ENCODE measurements around the gene SMG1.
A peak's percentile ranks its signal among the peaks of the same experiment; 100 is the strongest.

SMG1 gene

DNA sequence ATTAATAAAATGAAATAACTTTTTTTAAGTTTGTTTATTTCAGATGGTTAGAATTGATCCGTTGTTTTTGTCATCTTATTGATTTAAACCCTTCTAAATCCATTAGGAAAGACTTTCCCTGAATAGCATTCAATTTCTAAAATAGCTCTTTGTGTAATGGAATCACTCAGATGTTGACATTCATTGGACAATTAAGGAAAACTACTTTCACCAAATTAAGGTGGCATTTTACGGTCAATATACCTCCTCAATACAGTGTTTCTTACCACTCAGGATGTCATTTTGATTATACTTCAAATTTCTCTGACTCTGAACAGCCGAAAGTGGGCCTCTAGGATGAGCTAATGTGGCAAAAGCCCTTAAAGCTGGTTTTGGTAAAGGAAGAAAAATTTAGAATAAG, 126.7 kb downstream of the SMG1 start:
- Histone ChIP-seq H3F3A (ENCODE audit: insufficient read depth, low read length) (0 out of 2 replicates have a peak, but pooled peaks cover 6% of the 10 kb centered on the region), H3K4me1 (ENCODE audit: insufficient read depth, low read length, severe bottlenecking) (peaks cover 45% of the 10 kb centered on the region), H3K36me3 (ENCODE audit: insufficient read depth, low read length) (peaks cover 60% of the 10 kb centered on the region), H3K27me3 (ENCODE audit: insufficient read depth, low read length) (no peaks in the 10 kb centered on the region), H4K20me1 (ENCODE audit: insufficient read depth, low read length) (no peaks in the 10 kb centered on the region), H3K9me3 (ENCODE audit: low read length) (no peaks in the 10 kb centered on the region), H3K79me2 (ENCODE audit: insufficient read depth, low read length) (peaks cover 40% of the 10 kb centered on the region), H2AFZ (ENCODE audit: low read length) (no peak overlapping the region), H3K27ac (ENCODE audit: low read depth, low read length, poor library complexity, severe bottlenecking) (peak overlapping the region; percentile 81), H3K9me2 (ENCODE audit: low read depth, low read length) (no peaks in the 10 kb centered on the region), H3K9ac (ENCODE audit: low read length) (peak overlapping the region; percentile 97), H3K4me2 (ENCODE audit: low read length) (peak overlapping the region; percentile 98), H3K4me3 (ENCODE audit: low read depth, low read length, poor library complexity, severe bottlenecking) (peak overlapping the region; percentile 96)
- no peak for TF ChIP-seq EZH2 (IDR thresholded peaks at IDR 0.05; ENCODE audit: borderline replicate concordance, low read length)
- TF ChIP-seq, protein P1, sequence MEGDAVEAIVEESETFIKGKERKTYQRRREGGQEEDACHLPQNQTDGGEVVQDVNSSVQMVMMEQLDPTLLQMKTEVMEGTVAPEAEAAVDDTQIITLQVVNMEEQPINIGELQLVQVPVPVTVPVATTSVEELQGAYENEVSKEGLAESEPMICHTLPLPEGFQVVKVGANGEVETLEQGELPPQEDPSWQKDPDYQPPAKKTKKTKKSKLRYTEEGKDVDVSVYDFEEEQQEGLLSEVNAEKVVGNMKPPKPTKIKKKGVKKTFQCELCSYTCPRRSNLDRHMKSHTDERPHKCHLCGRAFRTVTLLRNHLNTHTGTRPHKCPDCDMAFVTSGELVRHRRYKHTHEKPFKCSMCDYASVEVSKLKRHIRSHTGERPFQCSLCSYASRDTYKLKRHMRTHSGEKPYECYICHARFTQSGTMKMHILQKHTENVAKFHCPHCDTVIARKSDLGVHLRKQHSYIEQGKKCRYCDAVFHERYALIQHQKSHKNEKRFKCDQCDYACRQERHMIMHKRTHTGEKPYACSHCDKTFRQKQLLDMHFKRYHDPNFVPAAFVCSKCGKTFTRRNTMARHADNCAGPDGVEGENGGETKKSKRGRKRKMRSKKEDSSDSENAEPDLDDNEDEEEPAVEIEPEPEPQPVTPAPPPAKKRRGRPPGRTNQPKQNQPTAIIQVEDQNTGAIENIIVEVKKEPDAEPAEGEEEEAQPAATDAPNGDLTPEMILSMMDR (IDR thresholded peaks at IDR 0.05; ENCODE audit: low read length): no peak

DNA sequence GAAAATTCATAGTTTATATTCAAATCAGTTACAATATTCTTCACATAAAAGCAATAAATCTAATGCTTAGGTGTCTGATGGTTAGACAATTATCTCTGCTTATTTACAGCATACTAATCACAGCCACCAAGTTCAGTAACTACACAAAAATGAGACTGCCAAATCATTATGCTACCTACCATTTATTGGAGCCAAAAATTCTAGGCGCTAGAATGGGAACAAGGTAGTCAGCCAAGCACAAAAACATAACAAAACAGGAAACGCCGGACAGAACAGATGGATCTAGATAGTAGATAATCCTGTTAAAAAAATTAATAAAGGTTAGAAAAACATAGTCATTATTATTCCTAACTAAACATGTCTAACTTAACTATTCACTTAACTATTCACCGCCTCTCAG, 128.5 kb downstream of the SMG1 start:
- Histone ChIP-seq H3K36me3 (ENCODE audit: insufficient read depth, low read length) (peaks cover 77% of the 10 kb centered on the region), H3K4me2 (ENCODE audit: low read length) (no peak overlapping the region)

DNA sequence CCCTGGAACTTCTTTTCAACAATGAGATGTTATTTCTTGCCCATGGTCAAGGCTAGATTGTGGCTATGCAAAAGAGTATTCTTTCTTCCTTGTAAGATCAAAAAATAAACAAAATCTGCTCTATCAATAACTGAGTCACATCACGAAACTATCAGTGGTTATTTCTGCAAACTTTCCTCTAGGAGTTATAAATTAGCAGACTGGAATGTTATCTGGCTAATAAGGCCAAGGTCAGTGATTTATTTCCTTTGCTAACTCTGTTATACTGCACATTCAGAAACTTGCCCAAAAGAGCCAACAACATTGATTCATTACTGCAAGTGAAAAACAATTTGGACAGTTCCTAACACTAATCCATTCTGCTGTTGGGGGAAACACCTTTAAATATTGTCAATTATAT, 129.8 kb downstream of the SMG1 start:
- no peak overlapping the region for H2AFZ ChIP-seq (ENCODE audit: low read length)
- H3K9me2 ChIP-seq (ENCODE audit: low read depth, low read length): no peaks in the 10 kb centered on the region
- H3K4me1 ChIP-seq (ENCODE audit: insufficient read depth, low read length, severe bottlenecking): peaks cover 25% of the 10 kb centered on the region
- H3K9me3 ChIP-seq (ENCODE audit: low read length): no peaks in the 10 kb centered on the region
- no peak overlapping the region for H3K27ac ChIP-seq (ENCODE audit: low read depth, low read length, poor library complexity, severe bottlenecking)
- TF ChIP-seq, protein P1 (IDR thresholded peaks at IDR 0.05; ENCODE audit: low read length): no peak
- TF ChIP-seq EZH2 (IDR thresholded peaks at IDR 0.05; ENCODE audit: borderline replicate concordance, low read length): no peak
- no peak overlapping the region for H3K4me3 ChIP-seq (ENCODE audit: low read depth, low read length, poor library complexity, severe bottlenecking)
- no peak overlapping the region for H3K9ac ChIP-seq (ENCODE audit: low read length)
- H4K20me1 ChIP-seq (ENCODE audit: insufficient read depth, low read length): no peaks in the 10 kb centered on the region
- no peaks in the 10 kb centered on the region for H3K27me3 ChIP-seq (ENCODE audit: insufficient read depth, low read length)
- H3F3A ChIP-seq (ENCODE audit: insufficient read depth, low read length): peaks cover 11% of the 10 kb centered on the region; the same call in 1 of the 2 replicates
- peaks cover 40% of the 10 kb centered on the region for H3K79me2 ChIP-seq (ENCODE audit: insufficient read depth, low read length)
- peaks cover 90% of the 10 kb centered on the region for H3K36me3 ChIP-seq (ENCODE audit: insufficient read depth, low read length)
- no peak overlapping the region for H3K4me2 ChIP-seq (ENCODE audit: low read length)

More for the DNA sequence above, 128.5 kb downstream of the SMG1 start:
- Histone ChIP-seq H2AFZ (ENCODE audit: low read length) (no peak overlapping the region), H3K79me2 (ENCODE audit: insufficient read depth, low read length) (peaks cover 40% of the 10 kb centered on the region), H3K27me3 (ENCODE audit: insufficient read depth, low read length) (no peaks in the 10 kb centered on the region), H3K9ac (ENCODE audit: low read length) (no peak overlapping the region), H3K4me3 (ENCODE audit: low read depth, low read length, poor library complexity, severe bottlenecking) (no peak overlapping the region), H4K20me1 (ENCODE audit: insufficient read depth, low read length) (no peaks in the 10 kb centered on the region), H3F3A (ENCODE audit: insufficient read depth, low read length) (no peaks in the 10 kb centered on the region), H3K9me2 (ENCODE audit: low read depth, low read length) (no peaks in the 10 kb centered on the region), H3K9me3 (ENCODE audit: low read length) (no peaks in the 10 kb centered on the region), H3K27ac (ENCODE audit: low read depth, low read length, poor library complexity, severe bottlenecking) (no peak overlapping the region), H3K4me1 (ENCODE audit: insufficient read depth, low read length, severe bottlenecking) (peaks cover 30% of the 10 kb centered on the region)
- no peak for TF ChIP-seq EZH2 (IDR thresholded peaks at IDR 0.05; ENCODE audit: borderline replicate concordance, low read length)
- TF ChIP-seq, protein P1 (IDR thresholded peaks at IDR 0.05; ENCODE audit: low read length): no peak

Measured in OCI-LY1 (cell line).